Measurements from ENCODE around the gene SDR9C7. TPM values are rescaled to one million over a fixed set of nuclear protein-coding genes. Genes with fewer than 3 reads are reported as not detected.

Gene SDR9C7
- total RNA-seq, 1 experiment from 2014 or later: not detected

DNA sequence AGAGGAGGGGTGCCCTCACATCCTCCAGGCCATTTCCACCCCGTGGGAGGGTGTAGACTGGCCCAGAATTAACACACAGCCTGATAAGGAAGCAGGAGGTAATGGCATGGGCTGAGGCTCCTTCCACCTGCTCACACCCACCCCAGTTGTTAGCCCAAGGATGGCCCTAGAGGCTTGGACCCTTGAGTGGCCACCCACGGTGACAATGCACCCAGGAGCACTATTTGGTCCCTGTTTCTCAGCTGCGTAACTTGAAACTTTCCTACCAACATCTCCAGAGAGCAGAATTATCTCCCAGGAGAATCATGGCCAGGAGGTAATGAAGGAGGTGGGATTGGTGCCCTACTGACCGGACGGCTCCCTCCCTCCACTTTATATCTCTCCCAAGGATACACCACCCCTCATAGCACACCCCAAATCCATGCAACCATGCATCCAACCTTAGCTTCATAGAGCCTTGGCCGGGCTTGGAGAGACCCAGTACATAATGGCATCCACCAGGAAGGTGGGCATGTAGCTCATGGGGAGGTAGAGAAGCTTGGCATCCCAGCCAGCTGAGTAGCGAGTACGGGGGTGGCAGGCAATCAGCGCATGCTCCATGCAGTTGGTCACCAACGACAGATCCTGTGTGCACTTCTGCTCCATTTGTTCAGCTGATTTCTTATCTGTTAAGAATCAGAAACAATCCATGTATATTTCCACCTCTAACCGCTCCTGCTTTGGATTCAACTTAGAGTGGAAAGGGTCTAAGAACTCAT, 17.6 kb upstream of the SDR9C7 start:
- no peak for ATAC-seq
- H4K20me1 ChIP-seq (ENCODE audit: insufficient read depth): no peaks in the 10 kb centered on the region
- H3K79me2 ChIP-seq (ENCODE audit: insufficient read depth, low read length): no peaks in the 10 kb centered on the region
- ChIA-PET RAD21 (ENCODE audit: low non-redundant PET in 1 of 2, low total read pairs in 2 of 2, uncharacterized antibody in 2 of 2, unreplicated experiment in 2 of 2) (no interaction called here), POLR2A (no interaction called here), CTCF (no interaction called here)
- H3K4me1 ChIP-seq (ENCODE audit: control insufficient read depth in 1 of 2, insufficient read depth in 2 of 2, low read length in 2 of 2): peaks cover 0 to 5% of the 10 kb centered on the region in 2 experiments; a peak in 1 of 4 replicates
- no peaks in the 10 kb centered on the region for H3K9me2 ChIP-seq (ENCODE audit: insufficient read depth)
- H3K27ac ChIP-seq (ENCODE audit: low read depth, low read length): no peak overlapping the region
- H3K4me2 ChIP-seq (ENCODE audit: low read length): no peak overlapping the region
- no peak overlapping the region for H3K4me3 ChIP-seq (replicated peaks in 1 of 2; ENCODE audit: low read depth in 1 of 2, low read length in 2 of 2)
- DNase-seq (ENCODE audit: low read depth, low spot score): no peak
- H3K9me3 ChIP-seq (ENCODE audit: control insufficient read depth in 1 of 2, insufficient read depth in 1 of 2, low read depth in 1 of 2, low read length in 2 of 2): no peaks in the 10 kb centered on the region
- no peak overlapping the region for H3K9ac ChIP-seq (ENCODE audit: low read length)
- no TSS peak for BruUV-seq (replicated peaks)
- no peak overlapping the region for H2AFZ ChIP-seq (ENCODE audit: low read depth, low read length, poor library complexity, severe bottlenecking)
- no peaks in the 10 kb centered on the region for H3K36me3 ChIP-seq (ENCODE audit: control insufficient read depth in 1 of 2, insufficient read depth in 2 of 2, low read length in 2 of 2)
- TF ChIP-seq ZNF274 (IDR thresholded peaks at IDR 0.05; ENCODE audit: low read depth, low read length) (no peak), EZH2 (IDR thresholded peaks at IDR 0.05) (no peak), SP1 (IDR thresholded peaks at IDR 0.05; ENCODE audit: low read depth) (no peak), YY1 (IDR thresholded peaks at IDR 0.05; ENCODE audit: extremely low read depth, insufficient replicate concordance, low read depth, low read length) (no peak), EZH2phosphoT487 (IDR thresholded peaks at IDR 0.05; ENCODE audit: borderline replicate concordance) (no peak), ZBTB33 (IDR thresholded peaks at IDR 0.05; ENCODE audit: extremely low read depth, insufficient replicate concordance, low read length) (no peak), ELF1 (IDR thresholded peaks at IDR 0.05; ENCODE audit: borderline replicate concordance, low read depth) (no peak), ZFX (IDR thresholded peaks at IDR 0.05) (no peak), SIN3A (IDR thresholded peaks at IDR 0.05; ENCODE audit: low read depth) (no peak), FOSL1 (IDR thresholded peaks at IDR 0.05; ENCODE audit: low read depth) (no peak), CBX3 (IDR thresholded peaks at IDR 0.05; ENCODE audit: low read depth) (no peak), SRF (IDR thresholded peaks at IDR 0.05; ENCODE audit: low read depth) (no peak), JUND (IDR thresholded peaks at IDR 0.05) (no peak), CTCF (IDR thresholded peaks at IDR 0.05 in 2 of 3, conservative IDR thresholded peaks at IDR 0.05 in 1 of 3; ENCODE audit: borderline replicate concordance in 1 of 3, insufficient read depth in 1 of 3, low read depth in 2 of 3, low read length in 2 of 3) (no peak), ATF3 (IDR thresholded peaks at IDR 0.05) (no peak), CEBPB (IDR thresholded peaks at IDR 0.05; ENCODE audit: low read depth) (no peak)
- TF ChIP-seq, protein P1, sequence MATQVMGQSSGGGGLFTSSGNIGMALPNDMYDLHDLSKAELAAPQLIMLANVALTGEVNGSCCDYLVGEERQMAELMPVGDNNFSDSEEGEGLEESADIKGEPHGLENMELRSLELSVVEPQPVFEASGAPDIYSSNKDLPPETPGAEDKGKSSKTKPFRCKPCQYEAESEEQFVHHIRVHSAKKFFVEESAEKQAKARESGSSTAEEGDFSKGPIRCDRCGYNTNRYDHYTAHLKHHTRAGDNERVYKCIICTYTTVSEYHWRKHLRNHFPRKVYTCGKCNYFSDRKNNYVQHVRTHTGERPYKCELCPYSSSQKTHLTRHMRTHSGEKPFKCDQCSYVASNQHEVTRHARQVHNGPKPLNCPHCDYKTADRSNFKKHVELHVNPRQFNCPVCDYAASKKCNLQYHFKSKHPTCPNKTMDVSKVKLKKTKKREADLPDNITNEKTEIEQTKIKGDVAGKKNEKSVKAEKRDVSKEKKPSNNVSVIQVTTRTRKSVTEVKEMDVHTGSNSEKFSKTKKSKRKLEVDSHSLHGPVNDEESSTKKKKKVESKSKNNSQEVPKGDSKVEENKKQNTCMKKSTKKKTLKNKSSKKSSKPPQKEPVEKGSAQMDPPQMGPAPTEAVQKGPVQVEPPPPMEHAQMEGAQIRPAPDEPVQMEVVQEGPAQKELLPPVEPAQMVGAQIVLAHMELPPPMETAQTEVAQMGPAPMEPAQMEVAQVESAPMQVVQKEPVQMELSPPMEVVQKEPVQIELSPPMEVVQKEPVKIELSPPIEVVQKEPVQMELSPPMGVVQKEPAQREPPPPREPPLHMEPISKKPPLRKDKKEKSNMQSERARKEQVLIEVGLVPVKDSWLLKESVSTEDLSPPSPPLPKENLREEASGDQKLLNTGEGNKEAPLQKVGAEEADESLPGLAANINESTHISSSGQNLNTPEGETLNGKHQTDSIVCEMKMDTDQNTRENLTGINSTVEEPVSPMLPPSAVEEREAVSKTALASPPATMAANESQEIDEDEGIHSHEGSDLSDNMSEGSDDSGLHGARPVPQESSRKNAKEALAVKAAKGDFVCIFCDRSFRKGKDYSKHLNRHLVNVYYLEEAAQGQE (IDR thresholded peaks at IDR 0.05; ENCODE audit: low read depth): no peak
- H3K27me3 ChIP-seq (ENCODE audit: insufficient read depth, low read length): no peaks in the 10 kb centered on the region
- intact Hi-C loops (cut with micrococcal nuclease): no loop called here
